Stomach smooth muscle (tissue), 2 donors: ENCODE data around the gene DLG4.
A peak's percentile ranks its signal among the peaks of the same experiment; 100 is the strongest.
"Not testable (repeated sequence)": the region's sequence is repeated elsewhere in the genome, so short reads cannot be mapped to it uniquely, and the experiment has no call there.

Source experiments
- H3K27ac ChIP-seq: one replicate; pipeline ENCODE4 v1.7.0; 2013; ENCODE audit warnings: mild to moderate bottlenecking, low read length, inconsistent platforms
- H3K27me3 ChIP-seq, 2 donors: one replicate each; pipeline ENCODE4 v1.7.0; 2013; ENCODE audit warnings: low read length in 2 of 2; ENCODE audit not compliant: insufficient read depth in 2 of 2, control insufficient read depth in 1 of 2
- H3K36me3 ChIP-seq, 2 donors: one replicate each; pipeline ENCODE4 v1.7.0; 2013; ENCODE audit warnings: low read length in 2 of 2; ENCODE audit not compliant: control insufficient read depth in 2 of 2, insufficient read depth in 2 of 2
- H3K4me1 ChIP-seq: one replicate; pipeline ENCODE4 v1.7.0; 2013; ENCODE audit warnings: low read length; ENCODE audit not compliant: control insufficient read depth, insufficient read depth
- H3K4me3 ChIP-seq, 2 donors: one replicate each; pipeline ENCODE4 v1.7.0; 2013; ENCODE audit warnings: low read length in 2 of 2
- H3K9ac ChIP-seq, 2 donors: one replicate each; pipeline ENCODE4 v1.7.0; 2013; ENCODE audit warnings: low read length in 2 of 2, mild to moderate bottlenecking in 1 of 2
- H3K9me3 ChIP-seq, 2 donors: one replicate each; pipeline ENCODE4 v1.7.0; 2013; ENCODE audit warnings: low read length in 2 of 2; ENCODE audit not compliant: control insufficient read depth in 2 of 2
- donor health status: healthy.
- donor health status: Pancreatic carcinoma.

The DLG4 gene

DNA sequence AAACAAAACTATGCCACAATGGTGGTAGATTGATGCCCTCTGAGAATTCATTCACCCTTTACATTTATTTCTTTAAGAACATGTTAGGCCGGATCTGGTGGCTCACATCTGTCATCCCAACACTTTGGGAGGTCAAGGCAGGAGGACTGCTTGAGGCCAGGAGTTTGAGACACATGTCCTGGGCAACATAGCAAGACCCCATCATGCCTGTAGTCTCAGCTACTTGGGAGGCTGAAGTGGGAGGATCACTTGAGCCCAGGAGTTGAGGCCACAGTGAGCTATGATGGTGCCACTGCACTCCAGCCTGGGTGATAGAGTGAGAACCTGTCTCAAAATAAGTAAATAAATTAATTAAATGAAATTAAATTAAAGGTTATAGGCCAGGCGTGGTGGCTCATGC, 37.5 kb downstream of the DLG4 start:
- H3K4me3 ChIP-seq, H3K27ac ChIP-seq, H3K9me3 ChIP-seq, H3K9ac ChIP-seq, H3K36me3 ChIP-seq: not testable (repeated sequence)
- H3K27me3 ChIP-seq, result peaks cover 11 to 14% of the 10 kb centered on the region in 2 donors
- H3K4me1 ChIP-seq, result peaks cover 15% of the 10 kb centered on the region

GRCh38 chr17:7179317-7180254, 40.0 kb downstream of the DLG4 start, which contains the start of gene ASGR1:
Gene ASGR1, minus strand, starts transcription at chr17:7179370. Its CDS starts 807 bp downstream, at chr17:7178563.
- Histone ChIP-seq H3K27me3 (peaks cover 28 to 33% of the 10 kb centered on the region in 2 donors), H3K4me3 (no peak within 1 kb of the TSS)

DNA sequence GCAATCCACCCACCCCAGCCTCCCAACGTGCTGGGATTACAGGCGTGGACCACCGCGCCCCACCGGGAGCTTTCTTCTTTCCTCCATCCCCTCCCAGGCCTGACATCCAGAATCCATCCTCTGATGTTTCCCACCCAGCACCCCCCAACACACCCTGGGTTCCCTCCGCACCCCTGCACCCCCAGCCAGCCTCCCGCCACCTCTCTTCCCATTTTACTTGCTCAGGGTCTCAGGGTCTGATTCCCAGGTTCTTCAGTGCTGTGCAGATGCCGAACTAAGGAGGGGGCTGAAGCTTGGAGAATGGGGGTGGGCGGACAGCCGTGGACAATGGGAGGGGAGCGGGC, 40.7 kb downstream of the DLG4 start:
- H3K36me3 ChIP-seq, result no peaks in the 10 kb centered on the region
- H3K4me3 ChIP-seq, result no peak overlapping the region
- H3K4me1 ChIP-seq, result peaks cover 17% of the 10 kb centered on the region
- H3K9ac ChIP-seq, result no peak overlapping the region
- no peaks in the 10 kb centered on the region for H3K9me3 ChIP-seq
- H3K27ac ChIP-seq, result no peak overlapping the region
- H3K27me3 ChIP-seq, result peaks cover 32 to 40% of the 10 kb centered on the region in 2 donors

More at GRCh38 chr17:7179317-7180254, 40.0 kb downstream of the DLG4 start, which contains the start of gene ASGR1:
- Histone ChIP-seq H3K4me1 (peaks cover 14% of the 10 kb centered on the region), H3K9me3 (no peaks in the 10 kb centered on the region), H3K9ac (no peak within 1 kb of the TSS), H3K36me3 (no peaks in the 10 kb centered on the region), H3K27ac (no peak within 1 kb of the TSS)

DNA sequence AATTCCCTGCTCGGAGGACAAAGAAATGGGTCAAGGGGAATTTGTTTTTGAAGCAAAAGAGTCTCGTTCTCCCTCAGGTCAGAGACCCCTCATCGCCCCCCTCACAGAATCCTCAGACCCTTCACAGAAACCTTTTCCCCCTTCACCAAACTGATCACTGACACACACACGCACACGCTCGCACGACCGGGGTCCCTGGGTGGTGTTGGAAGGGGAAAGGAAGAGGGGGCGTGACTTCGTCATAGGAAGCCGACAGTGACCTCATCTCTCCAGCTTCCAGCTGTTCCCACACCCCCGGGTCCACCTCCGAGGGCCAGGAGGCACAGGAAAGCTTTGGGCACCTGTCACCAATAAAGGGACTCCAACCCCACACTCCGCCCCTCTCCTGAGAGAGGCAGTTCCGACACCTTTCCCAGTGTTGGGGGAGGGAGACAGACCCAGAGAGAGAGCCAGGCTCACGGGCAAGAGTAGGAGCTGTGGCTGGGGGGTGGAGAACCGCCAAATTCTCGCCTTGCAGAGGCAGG, 41.6 kb downstream of the DLG4 start:
- Histone ChIP-seq H3K9me3 (no peaks in the 10 kb centered on the region), H3K4me1 (peaks cover 19% of the 10 kb centered on the region), H3K9ac (no peak overlapping the region), H3K27me3 (peaks cover 36 to 43% of the 10 kb centered on the region in 2 donors), H3K27ac (no peak overlapping the region), H3K36me3 (no peaks in the 10 kb centered on the region), H3K4me3 (peak overlapping the region; percentile 41 to 66)

- H3K36me3 ChIP-seq, result no peaks in the 10 kb centered on the region
- H3K4me3 ChIP-seq, result peak overlapping the region; percentile 41 to 66
- peaks cover 19% of the 10 kb centered on the region for H3K4me1 ChIP-seq
- no peak overlapping the region for H3K27ac ChIP-seq
- H3K27me3 ChIP-seq, result peaks cover 36 to 43% of the 10 kb centered on the region in 2 donors
- no peaks in the 10 kb centered on the region for H3K9me3 ChIP-seq
- H3K9ac ChIP-seq, result no peak overlapping the region
Observed at GRCh38 chr17:7177191-7177953, 42.3 kb downstream of the DLG4 start.

GRCh38 chr17:7176841-7177190, 42.8 kb downstream of the DLG4 start:
- Histone ChIP-seq H3K4me1 (peaks cover 19% of the 10 kb centered on the region), H3K27me3 (peaks cover 36 to 43% of the 10 kb centered on the region in 2 donors), H3K4me3 (peak overlapping the region; percentile 41 to 66), H3K9ac (no peak overlapping the region), H3K36me3 (no peaks in the 10 kb centered on the region), H3K27ac (no peak overlapping the region), H3K9me3 (no peaks in the 10 kb centered on the region)

GRCh38 chr17:7176107-7176840, 43.4 kb downstream of the DLG4 start:
- peaks cover 19% of the 10 kb centered on the region for H3K4me1 ChIP-seq
- H3K4me3 ChIP-seq, result no peak overlapping the region
- H3K9me3 ChIP-seq, result no peaks in the 10 kb centered on the region
- no peaks in the 10 kb centered on the region for H3K36me3 ChIP-seq
- peaks cover 36 to 43% of the 10 kb centered on the region in 2 donors for H3K27me3 ChIP-seq
- no peak overlapping the region for H3K9ac ChIP-seq
- no peak overlapping the region for H3K27ac ChIP-seq

DNA sequence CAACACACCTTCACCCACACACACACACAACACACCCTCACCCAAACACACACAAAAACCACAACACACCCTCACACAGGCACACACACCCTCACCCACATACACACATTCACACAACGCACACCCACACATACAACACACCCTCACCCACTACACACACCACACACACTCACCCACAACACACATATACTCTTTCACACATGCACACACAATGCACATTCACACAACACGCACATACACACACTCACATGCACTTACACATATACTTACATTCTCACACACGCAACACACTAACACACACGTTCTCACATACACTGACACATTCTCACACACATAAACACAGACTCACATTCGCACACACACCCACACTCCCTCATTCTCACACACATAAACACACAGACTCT, 44.3 kb downstream of the DLG4 start:
- Histone ChIP-seq H3K9ac (no peak overlapping the region), H3K27ac (no peak overlapping the region), H3K4me3 (no peak overlapping the region), H3K9me3 (no peaks in the 10 kb centered on the region), H3K27me3 (peaks cover 36 to 43% of the 10 kb centered on the region in 2 donors), H3K4me1 (peaks cover 19% of the 10 kb centered on the region), H3K36me3 (no peaks in the 10 kb centered on the region)

- Histone ChIP-seq H3K27ac (no peak overlapping the region), H3K4me3 (no peak overlapping the region), H3K36me3 (no peaks in the 10 kb centered on the region), H3K27me3 (peaks cover 36 to 43% of the 10 kb centered on the region in 2 donors), H3K9me3 (no peaks in the 10 kb centered on the region), H3K9ac (no peak overlapping the region), H3K4me1 (peaks cover 19% of the 10 kb centered on the region)
Observed at GRCh38 chr17:7174603-7175326, 44.9 kb downstream of the DLG4 start.
